Measurements from ENCODE around the gene CNTNAP5. TPM values are rescaled to one million over a fixed set of nuclear protein-coding genes. Genes with fewer than 3 reads are reported as not detected.

The CNTNAP5 gene
- total RNA-seq, 1 donor from 2014 or later, result not detected

- Histone ChIP-seq H3K36me3 (ENCODE audit: control insufficient read depth, insufficient read depth, low read length) (no peaks in the 10 kb centered on the region), H3K4me3 (ENCODE audit: low read depth, low read length) (no peak overlapping the region), H3K27me3 (ENCODE audit: control insufficient read depth, insufficient read depth, low read length) (no peaks in the 10 kb centered on the region)
- no peak for DNase-seq (ENCODE audit: low read depth)
- FAIRE-seq, result no peak
- no peak for TF ChIP-seq CTCF (IDR thresholded peaks at IDR 0.05; ENCODE audit: insufficient read depth, low read length, severe bottlenecking)
Measured at GRCh38 chr2:124485659-124486058, 460.6 kb downstream of the CNTNAP5 start.

GRCh38 chr2:124489686-124490085 is 464.6 kb downstream of the CNTNAP5 start:
- Histone ChIP-seq H3K36me3 (ENCODE audit: control insufficient read depth, insufficient read depth, low read length) (no peaks in the 10 kb centered on the region), H3K4me3 (ENCODE audit: low read depth, low read length) (no peak overlapping the region), H3K27me3 (ENCODE audit: control insufficient read depth, insufficient read depth, low read length) (no peaks in the 10 kb centered on the region)
- TF ChIP-seq CTCF (IDR thresholded peaks at IDR 0.05; ENCODE audit: insufficient read depth, low read length, severe bottlenecking), result no peak
- DNase-seq (ENCODE audit: low read depth) (peak; percentile 12), FAIRE-seq (no peak)

- H3K4me3 ChIP-seq (ENCODE audit: low read depth, low read length), result no peak overlapping the region
- no peak for TF ChIP-seq CTCF (IDR thresholded peaks at IDR 0.05; ENCODE audit: insufficient read depth, low read length, severe bottlenecking)
- FAIRE-seq (no peak), DNase-seq (ENCODE audit: low read depth) (no peak)
- no peaks in the 10 kb centered on the region for H3K36me3 ChIP-seq (ENCODE audit: control insufficient read depth, insufficient read depth, low read length)
- H3K27me3 ChIP-seq (ENCODE audit: control insufficient read depth, insufficient read depth, low read length), result no peaks in the 10 kb centered on the region
Measured at GRCh38 chr2:124501575-124502152, 476.6 kb downstream of the CNTNAP5 start.

- FAIRE-seq (no peak), DNase-seq (ENCODE audit: low read depth) (no peak)
- H3K36me3 ChIP-seq (ENCODE audit: control insufficient read depth, insufficient read depth, low read length), result no peaks in the 10 kb centered on the region
- no peak for TF ChIP-seq CTCF (IDR thresholded peaks at IDR 0.05; ENCODE audit: insufficient read depth, low read length, severe bottlenecking)
- H3K4me3 ChIP-seq (ENCODE audit: low read depth, low read length), result no peak overlapping the region
- H3K27me3 ChIP-seq (ENCODE audit: control insufficient read depth, insufficient read depth, low read length), result no peaks in the 10 kb centered on the region
Measured at GRCh38 chr2:124514236-124514635, 489.1 kb downstream of the CNTNAP5 start.

- FAIRE-seq (no peak), DNase-seq (ENCODE audit: low read depth) (no peak)
- Histone ChIP-seq H3K27me3 (ENCODE audit: control insufficient read depth, insufficient read depth, low read length) (no peaks in the 10 kb centered on the region), H3K36me3 (ENCODE audit: control insufficient read depth, insufficient read depth, low read length) (no peaks in the 10 kb centered on the region), H3K4me3 (ENCODE audit: low read depth, low read length) (no peak overlapping the region)
- no peak for TF ChIP-seq CTCF (IDR thresholded peaks at IDR 0.05; ENCODE audit: insufficient read depth, low read length, severe bottlenecking)
Measured at GRCh38 chr2:124520953-124521352, 495.9 kb downstream of the CNTNAP5 start.

- FAIRE-seq, result no peak
- DNase-seq (ENCODE audit: low read depth), result no peak
Measured at GRCh38 chr2:124523096-124523495, 498.0 kb downstream of the CNTNAP5 start.

More at GRCh38 chr2:124523096-124523495, 498.0 kb downstream of the CNTNAP5 start:
- Histone ChIP-seq H3K27me3 (ENCODE audit: control insufficient read depth, insufficient read depth, low read length) (no peaks in the 10 kb centered on the region), H3K36me3 (ENCODE audit: control insufficient read depth, insufficient read depth, low read length) (no peaks in the 10 kb centered on the region), H3K4me3 (ENCODE audit: low read depth, low read length) (no peak overlapping the region)
- no peak for TF ChIP-seq CTCF (IDR thresholded peaks at IDR 0.05; ENCODE audit: insufficient read depth, low read length, severe bottlenecking)

All from bronchial epithelial cell (primary cell).